Neutrophil (primary cell): ENCODE data around the gene NXN.

ENCODE experiments used
- H3K27ac ChIP-seq: fragments of 200-600 bp; sonication (generic); 2 replicates; pipeline ENCODE4 v1.5.1; 2016; ENCODE audit warnings: mild to moderate bottlenecking, moderate library complexity
- H3K27me3 ChIP-seq: fragments of 200-600 bp; sonication (generic); 2 replicates; pipeline ENCODE4 v1.6.0; 2016; ENCODE audit warnings: mild to moderate bottlenecking
- H3K36me3 ChIP-seq: fragments of 200-600 bp; sonication (generic); 2 replicates; pipeline ENCODE4 v1.5.1; 2017
- H3K4me1 ChIP-seq, 2 experiments: fragments of 200-600 bp in 1 of 2; sonication (generic) in 1 of 2; 1 replicate in 1 of 2; 2 replicates in 1 of 2; pipeline versions ENCODE4 v1.5.1 to v1.6.1; 2013 to 2016; ENCODE audit warnings: low read depth in 1 of 2, low read length in 1 of 2, mild to moderate bottlenecking in 1 of 2, moderate library complexity in 1 of 2; ENCODE audit not compliant: control insufficient read depth in 1 of 2, insufficient read depth in 1 of 2
- H3K4me3 ChIP-seq, 2 experiments: fragments of 200-600 bp in 1 of 2; sonication (generic) in 1 of 2; 1 replicate in 1 of 2; 2 replicates in 1 of 2; pipeline ENCODE4 v1.5.1; 2013 to 2016; ENCODE audit warnings: low read depth in 1 of 2, low read length in 1 of 2, mild to moderate bottlenecking in 1 of 2, moderate library complexity in 1 of 2
- H3K9me3 ChIP-seq: fragments of 200-600 bp; sonication (generic); 2 replicates; pipeline ENCODE4 v1.5.1; 2016
- CTCF ChIP-seq: fragments of 200-600 bp; sonication (generic); IDR thresholded peaks from 2 replicates; pipeline ENCODE4 v1.5.1; 2016; ENCODE audit warnings: antibody characterized with exemption

The NXN gene

GRCh38 chr17:916315-916714 is 63.3 kb downstream of the NXN start:
- Histone ChIP-seq H3K4me1 (peaks cover 9 to 10% of the 10 kb centered on the region in 2 experiments), H3K36me3 (no peaks in the 10 kb centered on the region), H3K27me3 (peaks cover 25% of the 10 kb centered on the region), H3K9me3 (no peaks in the 10 kb centered on the region), H3K4me3 (no peak overlapping the region), H3K27ac (no peak overlapping the region)
- TF ChIP-seq CTCF = no peak

- Histone ChIP-seq H3K27me3 (peaks cover 32% of the 10 kb centered on the region), H3K4me1 (peaks cover 9 to 10% of the 10 kb centered on the region in 2 experiments), H3K36me3 (no peaks in the 10 kb centered on the region), H3K27ac (no peak overlapping the region), H3K9me3 (no peaks in the 10 kb centered on the region), H3K4me3 (no peak overlapping the region)
- TF ChIP-seq CTCF = no peak
These were observed 63.9 kb downstream of the NXN start for GRCh38 chr17:915538-916201.

GRCh38 chr17:914561-914960 is 65.0 kb downstream of the NXN start:
- H3K4me1 ChIP-seq = peaks cover 9 to 10% of the 10 kb centered on the region in 2 experiments
- H3K27me3 ChIP-seq = peaks cover 43% of the 10 kb centered on the region
- no peak overlapping the region for H3K4me3 ChIP-seq
- H3K9me3 ChIP-seq = no peaks in the 10 kb centered on the region
- no peak for TF ChIP-seq CTCF
- no peak overlapping the region for H3K27ac ChIP-seq
- no peaks in the 10 kb centered on the region for H3K36me3 ChIP-seq

- H3K27ac ChIP-seq = no peak overlapping the region
- H3K36me3 ChIP-seq = no peaks in the 10 kb centered on the region
- H3K4me3 ChIP-seq = no peak overlapping the region
- H3K4me1 ChIP-seq = peaks cover 9 to 10% of the 10 kb centered on the region in 2 experiments
- no peaks in the 10 kb centered on the region for H3K9me3 ChIP-seq
- TF ChIP-seq CTCF = no peak
- H3K27me3 ChIP-seq = peaks cover 56% of the 10 kb centered on the region
These were observed 66.4 kb downstream of the NXN start for GRCh38 chr17:913207-913606.

- TF ChIP-seq CTCF = no peak
- H3K36me3 ChIP-seq = no peaks in the 10 kb centered on the region
- no peak overlapping the region for H3K4me3 ChIP-seq
- no peaks in the 10 kb centered on the region for H3K9me3 ChIP-seq
- H3K27me3 ChIP-seq = peaks cover 85% of the 10 kb centered on the region
- no peak overlapping the region for H3K27ac ChIP-seq
- peaks cover 9 to 10% of the 10 kb centered on the region in 2 experiments for H3K4me1 ChIP-seq
These were observed 69.8 kb downstream of the NXN start for GRCh38 chr17:909642-910323.
